Measurements from ENCODE around the gene SIDT2.

DNA sequence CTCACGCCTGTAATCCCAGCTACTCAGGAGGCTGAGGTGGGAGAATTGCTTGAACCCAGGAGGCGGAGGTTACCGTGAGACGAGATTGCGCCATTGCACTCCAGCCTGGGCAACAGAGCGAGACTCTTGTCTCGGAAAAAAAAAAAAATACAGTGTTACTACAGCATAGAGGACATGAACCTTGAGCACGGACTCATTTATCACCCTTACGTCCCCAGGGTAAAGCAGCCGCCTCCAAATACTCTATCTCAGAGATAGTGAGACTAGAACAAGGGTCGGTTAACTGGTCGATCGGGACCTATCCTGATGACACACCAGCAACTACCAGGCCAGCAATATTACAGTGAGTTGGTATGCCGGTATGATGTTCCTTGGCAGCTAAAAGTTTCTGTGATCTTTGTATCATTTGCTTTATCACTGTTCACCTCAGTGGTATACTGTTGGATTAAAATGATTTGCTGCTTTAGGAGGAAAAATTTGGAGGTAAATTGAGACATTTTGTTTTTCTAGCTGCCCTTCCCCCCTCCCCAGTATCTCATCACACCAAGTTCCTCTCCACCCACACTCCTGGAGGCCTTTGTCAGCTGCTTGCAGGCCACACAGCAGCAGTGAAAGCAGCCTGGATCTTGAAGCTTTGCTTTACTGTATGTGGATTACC, 7.0 kb upstream of the SIDT2 start:
- TF ChIP-seq, protein P1, sequence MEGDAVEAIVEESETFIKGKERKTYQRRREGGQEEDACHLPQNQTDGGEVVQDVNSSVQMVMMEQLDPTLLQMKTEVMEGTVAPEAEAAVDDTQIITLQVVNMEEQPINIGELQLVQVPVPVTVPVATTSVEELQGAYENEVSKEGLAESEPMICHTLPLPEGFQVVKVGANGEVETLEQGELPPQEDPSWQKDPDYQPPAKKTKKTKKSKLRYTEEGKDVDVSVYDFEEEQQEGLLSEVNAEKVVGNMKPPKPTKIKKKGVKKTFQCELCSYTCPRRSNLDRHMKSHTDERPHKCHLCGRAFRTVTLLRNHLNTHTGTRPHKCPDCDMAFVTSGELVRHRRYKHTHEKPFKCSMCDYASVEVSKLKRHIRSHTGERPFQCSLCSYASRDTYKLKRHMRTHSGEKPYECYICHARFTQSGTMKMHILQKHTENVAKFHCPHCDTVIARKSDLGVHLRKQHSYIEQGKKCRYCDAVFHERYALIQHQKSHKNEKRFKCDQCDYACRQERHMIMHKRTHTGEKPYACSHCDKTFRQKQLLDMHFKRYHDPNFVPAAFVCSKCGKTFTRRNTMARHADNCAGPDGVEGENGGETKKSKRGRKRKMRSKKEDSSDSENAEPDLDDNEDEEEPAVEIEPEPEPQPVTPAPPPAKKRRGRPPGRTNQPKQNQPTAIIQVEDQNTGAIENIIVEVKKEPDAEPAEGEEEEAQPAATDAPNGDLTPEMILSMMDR (IDR thresholded peaks at IDR 0.05; ENCODE audit: extremely low read depth in 1 of 2, insufficient read depth in 1 of 2, low read depth in 1 of 2, low read length in 2 of 2) = no peak
- TF ChIP-seq POLR2A (IDR thresholded peaks at IDR 0.05; ENCODE audit: low read depth, low read length) (no peak), POLR2AphosphoS5 (IDR thresholded peaks at IDR 0.05; ENCODE audit: insufficient read depth, low read depth, low read length) (no peak), GATA2 (IDR thresholded peaks at IDR 0.05; ENCODE audit: insufficient read depth, insufficient read length, low read depth, low read length) (no peak), EZH2 (IDR thresholded peaks at IDR 0.05; ENCODE audit: borderline replicate concordance, low read depth, low read length, severe bottlenecking) (no peak), MYC (IDR thresholded peaks at IDR 0.05; ENCODE audit: low read depth, low read length) (no peak), JUN (IDR thresholded peaks at IDR 0.05; ENCODE audit: borderline replicate concordance, insufficient read depth, insufficient read length, low read depth) (no peak), FOS (IDR thresholded peaks at IDR 0.05; ENCODE audit: borderline replicate concordance, insufficient read depth, low read length) (no peak)
- TF ChIP-seq, protein P2, sequence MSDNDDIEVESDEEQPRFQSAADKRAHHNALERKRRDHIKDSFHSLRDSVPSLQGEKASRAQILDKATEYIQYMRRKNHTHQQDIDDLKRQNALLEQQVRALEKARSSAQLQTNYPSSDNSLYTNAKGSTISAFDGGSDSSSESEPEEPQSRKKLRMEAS (IDR thresholded peaks at IDR 0.05; ENCODE audit: insufficient read depth, insufficient read length) = no peak

All from endothelial cell of umbilical vein (primary cell).